ENCODE data around the gene PBX4. TPM values are rescaled to one million over a fixed set of nuclear protein-coding genes. Genes with fewer than 3 reads are reported as not detected.

PBX4 gene
- total and polyA plus RNA-seq, 2 donors (not counting 3 experiments of a cell fraction or from before 2014, with no cell fraction given): not detected

GRCh38 chr19:19544954-19545591 lies 73.4 kb downstream of the PBX4 start:
- H3K4me2 ChIP-seq (ENCODE audit: insufficient read depth, low read length): no peak overlapping the region
- no peak overlapping the region for H3K9ac ChIP-seq (replicated peaks; ENCODE audit: extremely low read depth, insufficient read depth, low read length)
- H2AFZ ChIP-seq (ENCODE audit: low read depth, low read length): no peak overlapping the region
- no peaks in the 10 kb centered on the region for H3K9me3 ChIP-seq (replicated peaks; ENCODE audit: control insufficient read depth, insufficient read depth, low read length)
- no peaks in the 10 kb centered on the region for H4K20me1 ChIP-seq (replicated peaks; ENCODE audit: control insufficient read depth, extremely low read depth, insufficient read depth, low read length)
- H3K27me3 ChIP-seq (ENCODE audit: control insufficient read depth in 2 of 2, insufficient read depth in 2 of 2, low read length in 2 of 2): peaks cover 6% of the 10 kb centered on the region in 2 experiments
- CTCF ChIA-PET: interaction anchor here (3.2 kb wide), 1 partner anchor 8 kb away, joined by 12 read pairs; no protein-coding TSS in a partner anchor
- intact Hi-C loops (cut with micrococcal nuclease): no loop called here
- no peak overlapping the region for H3K27ac ChIP-seq (ENCODE audit: insufficient read depth, low read depth, low read length)
- DNase-seq (ENCODE audit: low read depth, low spot score) (no peak), FAIRE-seq (no peak)
- no peak overlapping the region for H3K4me3 ChIP-seq (replicated peaks in 1 of 3; ENCODE audit: insufficient read depth in 1 of 3, low read depth in 1 of 3, low read length in 3 of 3)
- dilution Hi-C loops (cut with MboI; ENCODE audit: extremely low pct_ligation_motif_present, low sequenced_read_pairs): no loop called here
- no peaks in the 10 kb centered on the region for H3K4me1 ChIP-seq (ENCODE audit: control insufficient read depth, extremely low read depth, insufficient read depth, low read length)
- H3K9me1 ChIP-seq (replicated peaks; ENCODE audit: control insufficient read depth, extremely low read depth, insufficient read depth, low read length): no peaks in the 10 kb centered on the region
- no peak for TF ChIP-seq EZH2 (IDR thresholded peaks at IDR 0.05; ENCODE audit: borderline replicate concordance, low read depth, low read length, severe bottlenecking)
- no peak for TF ChIP-seq GATA2 (IDR thresholded peaks at IDR 0.05; ENCODE audit: insufficient read depth, insufficient read length, low read depth, low read length)
- no peak for TF ChIP-seq JUN (IDR thresholded peaks at IDR 0.05; ENCODE audit: borderline replicate concordance, insufficient read depth, insufficient read length, low read depth)
- TF ChIP-seq MAX (IDR thresholded peaks at IDR 0.05; ENCODE audit: insufficient read depth, insufficient read length): no peak
- no TSS peak for BruUV-seq (replicated peaks)
- POLR2A ChIA-PET: no interaction called here
- no peaks in the 10 kb centered on the region for H3K79me2 ChIP-seq (ENCODE audit: control insufficient read depth, insufficient read depth, low read length)
- no peaks in the 10 kb centered on the region for H3K36me3 ChIP-seq (ENCODE audit: control insufficient read depth in 2 of 2, extremely low read depth in 1 of 2, insufficient read depth in 2 of 2, low read length in 2 of 2)

DNA sequence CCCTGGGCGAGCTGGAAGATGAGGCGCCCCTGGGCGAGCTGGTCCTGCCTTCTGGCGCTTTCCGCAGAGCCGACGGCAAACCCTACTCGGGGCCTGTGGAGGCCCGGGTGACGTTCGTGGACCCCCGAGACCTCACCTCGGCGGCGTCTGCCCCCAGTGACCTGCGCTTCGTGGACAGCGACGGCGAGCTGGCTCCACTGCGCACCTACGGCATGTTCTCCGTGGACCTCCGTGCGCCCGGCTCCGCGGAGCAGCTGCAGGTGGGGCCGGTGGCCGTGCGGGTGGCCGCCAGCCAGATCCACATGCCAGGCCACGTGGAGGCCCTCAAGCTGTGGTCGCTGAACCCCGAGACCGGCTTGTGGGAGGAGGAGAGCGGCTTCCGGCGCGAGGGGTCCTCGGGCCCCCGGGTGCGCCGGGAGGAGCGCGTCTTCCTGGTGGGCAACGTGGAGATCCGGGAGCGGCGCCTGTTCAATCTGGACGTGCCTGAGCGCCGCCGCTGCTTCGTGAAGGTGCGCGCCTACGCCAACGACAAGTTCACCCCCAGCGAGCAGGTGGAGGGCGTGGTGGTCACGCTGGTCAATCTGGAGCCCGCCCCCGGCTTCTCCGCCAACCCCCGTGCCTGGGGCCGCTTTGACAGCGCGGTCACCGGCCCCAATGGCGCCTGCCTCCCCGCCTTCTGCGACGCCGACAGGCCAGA lies 74.1 kb downstream of the PBX4 start:
- no peak for DNase-seq (ENCODE audit: low read depth, low spot score)
- CTCF ChIA-PET: interaction anchor here (3.2 kb wide), 1 partner anchor 9 kb away, joined by 12 read pairs; no protein-coding TSS in a partner anchor

More for the DNA sequence above, 74.1 kb downstream of the PBX4 start:
- Histone ChIP-seq H3K79me2 (ENCODE audit: control insufficient read depth, insufficient read depth, low read length) (no peaks in the 10 kb centered on the region), H3K27ac (ENCODE audit: insufficient read depth, low read depth, low read length) (no peak overlapping the region), H3K4me2 (ENCODE audit: insufficient read depth, low read length) (no peak overlapping the region), H4K20me1 (replicated peaks; ENCODE audit: control insufficient read depth, extremely low read depth, insufficient read depth, low read length) (no peaks in the 10 kb centered on the region), H3K27me3 (ENCODE audit: control insufficient read depth in 2 of 2, insufficient read depth in 2 of 2, low read length in 2 of 2) (peaks cover 12% of the 10 kb centered on the region in 2 experiments), H3K4me1 (ENCODE audit: control insufficient read depth, extremely low read depth, insufficient read depth, low read length) (no peaks in the 10 kb centered on the region), H3K9me1 (replicated peaks; ENCODE audit: control insufficient read depth, extremely low read depth, insufficient read depth, low read length) (no peaks in the 10 kb centered on the region), H3K9ac (replicated peaks; ENCODE audit: extremely low read depth, insufficient read depth, low read length) (no peak overlapping the region), H3K36me3 (ENCODE audit: control insufficient read depth in 2 of 2, extremely low read depth in 1 of 2, insufficient read depth in 2 of 2, low read length in 2 of 2) (no peaks in the 10 kb centered on the region), H3K9me3 (replicated peaks; ENCODE audit: control insufficient read depth, insufficient read depth, low read length) (no peaks in the 10 kb centered on the region), H3K4me3 (replicated peaks in 1 of 3; ENCODE audit: insufficient read depth in 1 of 3, low read depth in 1 of 3, low read length in 3 of 3) (no peak overlapping the region), H2AFZ (ENCODE audit: low read depth, low read length) (no peak overlapping the region)
- POLR2A ChIA-PET: no interaction called here
- TF ChIP-seq POLR2A (IDR thresholded peaks at IDR 0.05; ENCODE audit: low read depth, low read length): no peak
- no peak for TF ChIP-seq FOS (IDR thresholded peaks at IDR 0.05; ENCODE audit: borderline replicate concordance, insufficient read depth, low read length)
- no peak for TF ChIP-seq EZH2 (IDR thresholded peaks at IDR 0.05; ENCODE audit: borderline replicate concordance, low read depth, low read length, severe bottlenecking)
- TF ChIP-seq JUN (IDR thresholded peaks at IDR 0.05; ENCODE audit: borderline replicate concordance, insufficient read depth, insufficient read length, low read depth): no peak
- no peak for TF ChIP-seq POLR2AphosphoS5 (IDR thresholded peaks at IDR 0.05; ENCODE audit: insufficient read depth, low read depth, low read length)
- no peak for TF ChIP-seq MYC (IDR thresholded peaks at IDR 0.05; ENCODE audit: low read depth, low read length)
- TF ChIP-seq CTCF (IDR thresholded peaks at IDR 0.05; ENCODE audit: extremely low read depth in 1 of 2, insufficient read depth in 1 of 2, low read depth in 1 of 2, low read length in 2 of 2): no peak
- no peak for TF ChIP-seq MAX (IDR thresholded peaks at IDR 0.05; ENCODE audit: insufficient read depth, insufficient read length)
- TF ChIP-seq GATA2 (IDR thresholded peaks at IDR 0.05; ENCODE audit: insufficient read depth, insufficient read length, low read depth, low read length): no peak
- dilution Hi-C loops (cut with MboI; ENCODE audit: extremely low pct_ligation_motif_present, low sequenced_read_pairs) (no loop called here), intact Hi-C loops (cut with micrococcal nuclease) (no loop called here)
- no TSS peak for BruUV-seq (replicated peaks)
- no peak for FAIRE-seq
